ENCODE data around the gene BGN.

DNA sequence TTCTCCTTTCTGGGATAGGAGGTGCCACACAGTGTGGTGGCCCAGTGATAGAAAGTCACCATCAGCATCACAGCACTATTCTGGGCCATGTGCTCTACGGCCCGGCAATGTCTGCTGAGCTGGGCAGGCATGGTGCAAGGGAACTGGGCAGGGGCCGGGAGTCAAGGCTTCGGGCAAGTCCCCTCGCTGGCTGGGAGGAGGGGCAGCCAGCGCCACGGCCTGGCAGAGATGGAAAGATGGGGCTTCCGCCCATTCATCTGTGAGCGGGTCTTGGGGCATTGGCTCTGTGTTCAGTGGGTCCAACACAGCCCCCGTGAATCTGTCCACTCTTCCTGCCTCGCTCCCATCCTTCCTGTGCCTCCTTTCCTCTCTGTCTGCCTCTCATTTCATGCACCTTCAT lies 15.6 kb downstream of the BGN start:
- TF ChIP-seq EZH2phosphoT487 (IDR thresholded peaks at IDR 0.05; ENCODE audit: unreplicated experiment): no peak
- TF ChIP-seq, protein P1, sequence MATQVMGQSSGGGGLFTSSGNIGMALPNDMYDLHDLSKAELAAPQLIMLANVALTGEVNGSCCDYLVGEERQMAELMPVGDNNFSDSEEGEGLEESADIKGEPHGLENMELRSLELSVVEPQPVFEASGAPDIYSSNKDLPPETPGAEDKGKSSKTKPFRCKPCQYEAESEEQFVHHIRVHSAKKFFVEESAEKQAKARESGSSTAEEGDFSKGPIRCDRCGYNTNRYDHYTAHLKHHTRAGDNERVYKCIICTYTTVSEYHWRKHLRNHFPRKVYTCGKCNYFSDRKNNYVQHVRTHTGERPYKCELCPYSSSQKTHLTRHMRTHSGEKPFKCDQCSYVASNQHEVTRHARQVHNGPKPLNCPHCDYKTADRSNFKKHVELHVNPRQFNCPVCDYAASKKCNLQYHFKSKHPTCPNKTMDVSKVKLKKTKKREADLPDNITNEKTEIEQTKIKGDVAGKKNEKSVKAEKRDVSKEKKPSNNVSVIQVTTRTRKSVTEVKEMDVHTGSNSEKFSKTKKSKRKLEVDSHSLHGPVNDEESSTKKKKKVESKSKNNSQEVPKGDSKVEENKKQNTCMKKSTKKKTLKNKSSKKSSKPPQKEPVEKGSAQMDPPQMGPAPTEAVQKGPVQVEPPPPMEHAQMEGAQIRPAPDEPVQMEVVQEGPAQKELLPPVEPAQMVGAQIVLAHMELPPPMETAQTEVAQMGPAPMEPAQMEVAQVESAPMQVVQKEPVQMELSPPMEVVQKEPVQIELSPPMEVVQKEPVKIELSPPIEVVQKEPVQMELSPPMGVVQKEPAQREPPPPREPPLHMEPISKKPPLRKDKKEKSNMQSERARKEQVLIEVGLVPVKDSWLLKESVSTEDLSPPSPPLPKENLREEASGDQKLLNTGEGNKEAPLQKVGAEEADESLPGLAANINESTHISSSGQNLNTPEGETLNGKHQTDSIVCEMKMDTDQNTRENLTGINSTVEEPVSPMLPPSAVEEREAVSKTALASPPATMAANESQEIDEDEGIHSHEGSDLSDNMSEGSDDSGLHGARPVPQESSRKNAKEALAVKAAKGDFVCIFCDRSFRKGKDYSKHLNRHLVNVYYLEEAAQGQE (IDR thresholded peaks at IDR 0.05; ENCODE audit: unreplicated experiment): no peak
- TF ChIP-seq, protein P2, sequence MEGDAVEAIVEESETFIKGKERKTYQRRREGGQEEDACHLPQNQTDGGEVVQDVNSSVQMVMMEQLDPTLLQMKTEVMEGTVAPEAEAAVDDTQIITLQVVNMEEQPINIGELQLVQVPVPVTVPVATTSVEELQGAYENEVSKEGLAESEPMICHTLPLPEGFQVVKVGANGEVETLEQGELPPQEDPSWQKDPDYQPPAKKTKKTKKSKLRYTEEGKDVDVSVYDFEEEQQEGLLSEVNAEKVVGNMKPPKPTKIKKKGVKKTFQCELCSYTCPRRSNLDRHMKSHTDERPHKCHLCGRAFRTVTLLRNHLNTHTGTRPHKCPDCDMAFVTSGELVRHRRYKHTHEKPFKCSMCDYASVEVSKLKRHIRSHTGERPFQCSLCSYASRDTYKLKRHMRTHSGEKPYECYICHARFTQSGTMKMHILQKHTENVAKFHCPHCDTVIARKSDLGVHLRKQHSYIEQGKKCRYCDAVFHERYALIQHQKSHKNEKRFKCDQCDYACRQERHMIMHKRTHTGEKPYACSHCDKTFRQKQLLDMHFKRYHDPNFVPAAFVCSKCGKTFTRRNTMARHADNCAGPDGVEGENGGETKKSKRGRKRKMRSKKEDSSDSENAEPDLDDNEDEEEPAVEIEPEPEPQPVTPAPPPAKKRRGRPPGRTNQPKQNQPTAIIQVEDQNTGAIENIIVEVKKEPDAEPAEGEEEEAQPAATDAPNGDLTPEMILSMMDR (conservative IDR thresholded peaks at IDR 0.05; ENCODE audit: low read depth in 2 of 2): no peak
- no peak for TF ChIP-seq CREB1 (CRISPR knock-in tag; IDR thresholded peaks at IDR 0.05; ENCODE audit: low read depth)
- TF ChIP-seq EZH2 (IDR thresholded peaks at IDR 0.05; ENCODE audit: low read depth, unreplicated experiment): no peak
- no peak for TF ChIP-seq ZNF114 (CRISPR knock-in tag; IDR thresholded peaks at IDR 0.05)
- TF ChIP-seq POLR2AphosphoS5 (IDR thresholded peaks at IDR 0.05; ENCODE audit: low read depth): no peak
- TF ChIP-seq NANOG (IDR thresholded peaks at IDR 0.05; ENCODE audit: borderline replicate concordance): no peak
- TF ChIP-seq JUNB (IDR thresholded peaks at IDR 0.05; ENCODE audit: unreplicated experiment): no peak
- TF ChIP-seq STAT1 (IDR thresholded peaks at IDR 0.05; ENCODE audit: unreplicated experiment): no peak
- TF ChIP-seq, protein P3, sequence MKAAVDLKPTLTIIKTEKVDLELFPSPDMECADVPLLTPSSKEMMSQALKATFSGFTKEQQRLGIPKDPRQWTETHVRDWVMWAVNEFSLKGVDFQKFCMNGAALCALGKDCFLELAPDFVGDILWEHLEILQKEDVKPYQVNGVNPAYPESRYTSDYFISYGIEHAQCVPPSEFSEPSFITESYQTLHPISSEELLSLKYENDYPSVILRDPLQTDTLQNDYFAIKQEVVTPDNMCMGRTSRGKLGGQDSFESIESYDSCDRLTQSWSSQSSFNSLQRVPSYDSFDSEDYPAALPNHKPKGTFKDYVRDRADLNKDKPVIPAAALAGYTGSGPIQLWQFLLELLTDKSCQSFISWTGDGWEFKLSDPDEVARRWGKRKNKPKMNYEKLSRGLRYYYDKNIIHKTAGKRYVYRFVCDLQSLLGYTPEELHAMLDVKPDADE (IDR thresholded peaks at IDR 0.05): no peak
- no peak for TF ChIP-seq ZNF331 (CRISPR knock-in tag; IDR thresholded peaks at IDR 0.05; ENCODE audit: low read depth)

All from GM23338 (cell line).